HUDEP-2 (cell line): ENCODE data around the gene JCAD.
"Not testable (repeated sequence)": the region's sequence is repeated elsewhere in the genome, so short reads cannot be mapped to it uniquely, and the experiment has no call there.

ENCODE experiments used
- DNase-seq, 76 experiments: peaks; one replicate each; lab custom pipeline; 2025; ENCODE audit not compliant: unreplicated experiment in 76 of 76; lab: John Stamatoyannopoulos, UW

The JCAD gene

GRCh38 chr10:30027057-30028005 lies 32.1 kb downstream of the JCAD start:
- peak in 2 of 76 experiments; percentile 1 to 2 for DNase-seq

GRCh38 chr10:30026578-30026977 lies 32.8 kb downstream of the JCAD start:
- no peak for DNase-seq

DNA sequence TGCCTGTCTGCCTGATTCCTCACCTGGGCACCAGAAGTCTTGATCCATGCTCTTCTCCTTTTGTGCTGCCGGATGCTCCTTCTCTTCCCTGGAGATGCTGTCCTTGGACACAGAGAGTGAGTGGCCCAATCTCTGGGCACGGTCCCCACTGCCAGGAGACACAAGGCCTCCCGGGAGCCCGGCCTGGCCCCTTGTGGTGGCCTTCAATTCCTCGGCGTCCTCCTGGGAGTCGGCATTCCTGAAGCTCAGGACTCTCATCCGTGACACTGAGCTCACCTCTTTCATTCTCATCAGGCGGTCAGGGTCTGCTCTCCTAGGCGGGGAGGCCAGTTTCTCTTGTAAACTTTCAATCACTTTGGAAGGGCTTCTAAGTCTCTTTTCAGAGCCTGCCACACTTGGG lies 33.3 kb downstream of the JCAD start:
- DNase-seq: no peak

GRCh38 chr10:30025428-30025827 lies 34.0 kb downstream of the JCAD start:
- DNase-seq: not testable (repeated sequence)

DNA sequence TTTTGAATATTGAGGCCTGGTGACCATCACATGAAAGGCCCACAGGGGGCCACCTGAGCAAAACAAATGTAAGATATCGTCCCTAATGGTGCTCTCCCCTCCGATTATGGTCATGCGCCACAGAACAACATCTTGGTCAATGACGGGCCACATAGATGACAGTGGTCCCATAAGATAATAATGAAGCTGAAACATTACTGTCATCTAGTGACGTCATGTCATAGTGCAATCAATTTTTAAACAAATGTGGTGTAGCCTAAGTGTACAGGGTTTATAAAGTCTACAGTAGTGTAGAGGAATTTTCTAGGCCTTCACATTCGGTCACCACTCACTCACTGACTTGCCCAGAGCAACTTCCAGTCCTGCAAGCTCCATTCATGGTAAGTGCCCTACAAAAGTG lies 36.8 kb downstream of the JCAD start:
- DNase-seq: no peak

DNA sequence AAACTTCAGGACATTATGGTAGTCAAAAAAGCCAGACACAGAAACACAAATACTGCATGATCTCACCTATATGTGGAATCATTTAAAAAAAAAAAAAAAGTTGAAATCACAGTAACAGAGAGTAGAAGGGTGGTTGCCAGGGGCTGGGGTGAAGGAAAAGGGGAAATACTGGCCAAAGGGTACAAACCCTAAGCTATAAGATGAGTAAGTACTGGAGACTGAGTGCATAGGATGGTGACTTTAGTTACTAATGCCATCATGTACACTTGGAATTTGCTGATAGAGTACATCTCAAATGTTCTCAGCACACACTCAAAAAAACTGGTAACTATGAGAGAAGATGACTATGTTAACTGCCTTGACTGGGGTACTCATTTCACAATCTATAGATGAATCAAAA lies 39.9 kb downstream of the JCAD start:
- no peak for DNase-seq

GRCh38 chr10:30018496-30018895 lies 40.9 kb downstream of the JCAD start:
- DNase-seq: no peak

- DNase-seq: no peak
These were observed 41.4 kb downstream of the JCAD start for GRCh38 chr10:30017966-30018365.

DNA sequence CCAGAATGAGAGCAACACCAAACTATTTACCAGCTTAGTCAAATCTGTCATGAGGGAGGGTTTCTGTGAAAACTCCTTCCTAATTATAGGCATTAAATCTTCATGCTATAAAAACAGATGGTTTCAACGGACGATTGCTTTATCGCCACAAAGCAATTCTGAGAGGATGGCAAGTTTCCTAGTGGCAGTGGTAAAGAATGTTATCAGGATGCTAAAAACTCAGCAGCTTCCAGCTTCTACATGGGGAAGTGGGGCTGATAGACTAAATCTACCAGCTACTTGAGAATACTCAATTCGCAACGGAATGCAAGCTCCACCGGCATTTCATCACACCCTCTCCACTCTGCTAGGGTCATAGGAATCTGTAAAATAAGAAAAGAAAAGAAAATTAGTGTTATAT lies 41.8 kb downstream of the JCAD start:
- DNase-seq: no peak

DNA sequence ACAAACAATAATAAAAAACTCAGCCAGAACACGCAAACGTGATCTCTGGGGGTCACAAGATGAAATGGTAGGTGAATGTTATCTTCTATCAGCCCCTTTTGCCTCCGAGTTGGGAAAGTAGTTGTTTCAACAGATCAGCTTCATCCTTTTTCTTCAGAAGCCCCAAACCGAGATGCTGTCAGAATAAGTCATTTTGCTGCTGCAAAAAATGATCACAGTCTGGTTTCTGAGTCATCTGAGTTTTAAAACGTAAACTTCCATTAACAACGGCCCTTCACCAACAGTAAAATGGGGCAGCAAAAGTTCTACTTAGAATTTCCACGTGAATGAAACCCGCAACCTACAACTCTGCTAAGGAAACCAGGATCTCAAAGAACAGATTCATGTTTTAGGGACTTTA lies 44.9 kb downstream of the JCAD start:
- DNase-seq: no peak

GRCh38 chr10:30013757-30014156 lies 45.6 kb downstream of the JCAD start:
- DNase-seq: no peak

DNA sequence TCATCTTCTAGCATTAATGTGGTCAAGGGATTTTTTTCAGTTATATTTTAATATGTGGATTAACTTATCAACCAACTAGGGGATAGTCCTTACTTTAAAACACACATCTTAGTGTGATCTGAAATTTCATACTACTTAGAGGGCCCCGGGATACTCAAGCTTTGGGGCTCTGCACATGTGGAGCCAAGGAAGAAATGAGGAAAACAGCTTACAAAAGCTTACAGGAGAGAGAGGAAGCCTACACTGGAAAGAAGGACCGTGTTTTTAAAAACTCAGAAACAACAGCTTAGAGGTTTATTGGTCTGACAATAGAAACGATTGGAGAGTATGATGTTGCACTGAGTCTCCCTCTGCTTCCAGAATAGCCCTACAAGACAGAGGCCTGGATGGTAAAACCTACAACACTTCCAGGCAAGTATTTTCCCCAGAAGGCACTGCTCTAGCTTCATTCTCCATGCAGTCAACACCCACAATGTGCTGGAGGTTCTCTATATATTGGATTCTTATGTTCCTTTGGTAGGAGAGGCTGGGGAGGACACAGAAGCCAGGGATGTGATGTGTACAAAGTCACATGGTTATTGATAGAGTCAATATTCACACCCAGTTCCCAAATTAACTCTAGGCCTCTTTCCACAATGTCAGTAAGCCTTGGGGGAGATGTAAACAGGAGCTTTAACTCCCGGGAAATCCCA lies 47.3 kb downstream of the JCAD start:
- no peak for DNase-seq

DNA sequence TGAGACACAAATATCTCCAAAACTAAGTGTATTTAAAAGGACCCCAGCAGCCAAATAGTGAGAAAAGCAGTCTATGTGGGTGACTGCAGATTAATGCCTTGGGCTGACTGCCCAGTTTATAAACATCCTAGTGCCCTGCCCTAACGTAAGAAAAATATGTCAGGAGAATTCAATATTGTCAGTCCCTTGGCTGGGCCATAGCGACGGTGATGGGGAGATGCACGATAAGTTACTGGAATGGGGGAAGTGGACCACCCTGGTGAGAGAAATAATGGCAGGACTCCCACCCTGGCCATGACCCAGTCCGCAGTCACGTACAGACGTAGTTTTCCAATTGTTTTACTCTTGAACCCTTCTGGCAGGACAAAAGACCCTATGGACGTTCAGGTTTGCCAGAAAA lies 48.0 kb downstream of the JCAD start:
- no peak for DNase-seq

DNA sequence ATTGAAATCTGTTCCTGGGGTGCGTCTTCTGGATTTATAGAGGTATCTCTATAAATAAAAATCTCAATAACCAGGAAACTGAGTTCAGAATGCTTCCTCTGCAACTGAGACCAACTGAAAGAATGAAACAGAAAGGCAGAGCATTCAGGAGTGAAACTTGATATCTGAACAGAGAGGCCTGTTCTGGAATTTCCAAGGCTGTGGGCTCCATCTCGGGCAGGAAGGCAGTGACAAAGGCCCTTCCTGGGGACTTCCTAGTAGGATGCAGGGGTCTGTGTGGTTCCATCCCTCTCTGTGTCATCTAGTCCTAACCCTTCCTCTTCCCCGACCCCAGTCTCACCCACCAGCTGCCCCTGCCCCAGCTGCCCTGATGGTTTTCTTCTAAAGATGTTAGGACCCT lies 52.0 kb downstream of the JCAD start:
- DNase-seq: no peak

GRCh38 chr10:30006410-30006809 lies 53.0 kb downstream of the JCAD start:
- DNase-seq: no peak

GRCh38 chr10:30005116-30005515 lies 54.3 kb downstream of the JCAD start:
- DNase-seq: not testable (repeated sequence)

DNA sequence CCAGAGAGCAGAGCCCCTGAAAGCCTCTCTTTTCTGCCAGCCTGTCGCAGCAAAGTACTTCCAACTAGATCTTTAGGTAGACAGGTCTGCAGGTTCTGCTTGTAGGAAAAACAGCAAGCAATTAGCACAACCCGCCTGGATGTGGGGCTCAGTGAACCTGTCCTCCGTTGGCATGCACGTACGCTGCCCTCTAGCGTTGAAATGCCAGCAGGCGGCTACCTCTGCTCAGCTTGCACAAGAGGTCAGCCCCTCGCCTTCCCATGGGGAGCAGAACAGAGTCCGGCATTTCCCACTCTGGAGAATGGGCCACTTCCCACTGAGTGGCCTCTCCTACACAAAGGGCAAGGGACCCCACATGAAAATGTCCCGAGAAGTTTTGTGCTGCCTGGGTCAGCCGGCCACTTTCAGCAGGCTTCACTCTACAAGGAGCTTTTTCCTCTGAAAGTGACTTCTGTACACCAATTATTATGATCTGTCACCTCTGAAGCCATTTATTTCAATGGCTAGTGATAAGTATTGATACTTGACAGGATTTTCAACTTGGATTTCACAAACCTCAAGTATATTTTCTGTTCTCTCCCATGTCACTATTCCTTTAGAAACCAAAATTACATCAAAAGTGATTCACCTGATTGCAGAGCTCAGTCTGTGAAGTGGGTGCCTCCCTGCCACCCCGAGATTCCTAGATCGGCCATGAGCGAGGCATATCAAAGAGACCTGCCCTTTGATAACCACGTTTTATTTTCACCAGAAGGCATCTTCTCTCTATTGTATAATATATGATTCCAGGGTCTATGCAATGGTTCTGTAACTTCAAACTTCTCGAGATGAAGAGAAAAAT lies 56.7 kb downstream of the JCAD start:
- DNase-seq: peak in 53 of 76 experiments; percentile 0 to 65 (median 31)

- DNase-seq: peak in 2 of 76 experiments; percentile 3 to 9
These were observed 58.4 kb downstream of the JCAD start for GRCh38 chr10:30000802-30001571.

- DNase-seq: peak in 69 of 76 experiments; percentile 2 to 74 (median 43)
These were observed 61.1 kb downstream of the JCAD start for GRCh38 chr10:29998142-29998808.

- no peak for DNase-seq
These were observed 64.6 kb downstream of the JCAD start for GRCh38 chr10:29994811-29995210.
